Renal pelvis (tissue), 4 donors: ENCODE results near the gene MTRF1. TPM values are rescaled to one million over a fixed set of nuclear protein-coding genes. Genes with fewer than 3 reads are reported as not detected.
"Not testable (repeated sequence)": the region's sequence is repeated elsewhere in the genome, so short reads cannot be mapped to it uniquely, and the experiment has no call there.

Experiments used
- DNase-seq: peaks from one replicate; pipeline ENCODE4 v3.0.0-alpha.2; 2013
- polyA plus RNA-seq, 3 donors: library from polyadenylated mRNA; unstranded; fragments of 120-200 nt; gene quantifications; one replicate each; pipeline ENCODE4 v1.2.1, GENCODE V29; 2013; ENCODE audit not compliant: insufficient read length in 3 of 3

The MTRF1 gene
- polyA plus RNA-seq, 3 donors = 12.9 to 23.8 (median 18.0) TPM

- DNase-seq = no peak
These were observed 83.7 kb downstream of the MTRF1 start for GRCh38 chr13:41179593-41180250.

GRCh38 chr13:41178040-41178439 lies 85.3 kb downstream of the MTRF1 start:
- DNase-seq = no peak

GRCh38 chr13:41177616-41178015 lies 85.8 kb downstream of the MTRF1 start:
- DNase-seq = no peak

GRCh38 chr13:41175576-41175975 lies 87.8 kb downstream of the MTRF1 start:
- not testable (repeated sequence) for DNase-seq

Other genes starting within 250 kb of the MTRF1 start
- gene ELF1, start 244.3 kb downstream of the MTRF1 start, polyA plus RNA-seq = 10 to 100 TPM; 48.9 to 51.7 (median 51.5) TPM
- gene WBP4, start 202.1 kb downstream of the MTRF1 start, polyA plus RNA-seq = 10 to 100 TPM; 21.7 to 23.5 (median 21.7) TPM
- 10 to 100 TPM; 17.0 to 18.2 (median 17.1) TPM for gene KBTBD6, start 130.8 kb downstream of the MTRF1 start, polyA plus RNA-seq
- 10 to 100 TPM; 17.6 to 19.4 (median 19.1) TPM for gene KBTBD7, start 69.0 kb downstream of the MTRF1 start, polyA plus RNA-seq
- 10 to 100 TPM; 24.0 to 47.8 (median 38.5) TPM for gene NAA16, start 47.7 kb upstream of the MTRF1 start, polyA plus RNA-seq
- gene RGCC, start 194.0 kb upstream of the MTRF1 start, polyA plus RNA-seq = 10 to 100 TPM in 1 of 3 donors, 1 to 10 TPM in 2; 8.0 to 12.3 (median 9.4) TPM